ENCODE results near the gene HTATIP2. TPM values are rescaled to one million over a fixed set of nuclear protein-coding genes. Genes with fewer than 3 reads are reported as not detected.
"Not testable (repeated sequence)": the region's sequence is repeated elsewhere in the genome, so short reads cannot be mapped to it uniquely, and the experiment has no call there.

Gene HTATIP2
- total RNA-seq, 1 donor from 2014 or later, result 90.6 TPM

DNA sequence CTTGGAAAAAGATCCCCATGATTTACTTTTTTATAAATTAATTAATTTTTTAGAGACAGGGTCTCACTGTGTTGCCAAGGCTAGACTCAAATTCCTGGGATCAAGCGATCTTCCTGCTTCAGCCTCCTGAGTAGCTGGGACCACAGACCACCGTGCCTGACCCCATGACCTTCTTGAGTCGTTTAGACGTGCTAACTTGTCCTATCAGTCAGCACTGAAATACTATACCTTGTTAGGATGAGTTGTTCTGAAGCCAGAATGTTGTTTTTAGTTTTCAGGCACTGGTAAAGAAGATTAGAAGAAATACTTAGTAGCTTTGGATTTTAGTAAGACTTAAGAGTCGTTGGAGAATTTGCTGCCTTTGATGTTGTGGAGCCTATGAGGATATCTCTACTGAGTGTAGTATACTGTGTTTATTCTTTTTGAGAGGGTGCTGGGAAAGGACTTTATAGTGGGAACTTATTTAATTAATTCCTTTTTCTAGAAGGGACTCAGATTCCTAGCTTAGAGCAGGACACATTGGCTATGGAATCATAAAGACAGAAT, 8.6 kb downstream of the HTATIP2 start:
- DNase-seq (ENCODE audit: low spot score), result no peak

DNA sequence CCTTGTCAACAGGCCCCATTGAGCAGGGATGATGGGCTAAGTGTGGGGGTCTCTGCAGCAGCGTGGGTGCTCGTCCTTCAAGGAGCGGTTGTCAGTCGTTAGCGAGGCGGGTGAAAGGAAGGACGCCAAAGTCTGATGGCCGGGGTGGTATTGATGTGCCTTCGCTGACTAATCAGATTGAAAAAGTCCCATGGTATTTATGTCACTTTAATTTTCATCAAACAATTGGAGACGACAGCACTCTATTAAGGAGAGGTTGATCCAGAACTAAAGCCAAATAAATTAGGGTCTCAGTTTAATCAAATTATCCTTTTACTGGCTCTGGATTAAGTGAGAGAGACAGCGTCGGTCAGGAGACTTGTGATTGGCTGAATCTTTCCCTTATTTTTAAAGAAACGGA, 9.6 kb downstream of the HTATIP2 start:
- DNase-seq (ENCODE audit: low spot score), result no peak

DNA sequence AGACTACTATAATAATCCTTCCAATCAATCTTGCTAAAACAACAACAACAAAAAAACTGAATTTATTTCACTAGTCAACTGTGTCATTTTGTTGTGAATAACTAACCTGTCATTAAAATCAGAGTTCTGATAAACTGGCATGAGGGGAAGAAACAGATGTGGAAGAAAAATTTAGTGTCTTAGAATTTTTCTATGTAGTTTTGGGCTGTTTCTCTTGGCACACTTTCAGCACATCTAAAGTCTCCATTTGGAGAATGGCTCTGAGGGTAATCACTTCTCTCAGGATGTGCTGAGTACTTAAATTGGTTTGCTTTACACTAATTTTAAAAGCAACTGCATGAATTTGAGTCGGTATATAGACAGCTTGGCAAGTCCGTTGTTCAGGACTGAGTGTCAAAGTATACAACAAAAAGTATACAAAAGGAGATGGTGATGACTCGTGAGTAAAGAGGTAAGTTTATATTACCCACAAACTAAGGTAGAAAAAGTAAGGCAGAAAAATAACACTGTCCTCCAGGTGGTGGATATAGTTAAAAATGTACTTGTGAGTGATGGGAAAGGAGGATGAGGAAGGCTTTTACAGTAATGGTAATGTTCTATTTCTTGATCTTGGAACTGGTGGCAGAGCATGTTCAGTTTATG, 10.2 kb downstream of the HTATIP2 start:
- no peak for DNase-seq (ENCODE audit: low spot score)

DNA sequence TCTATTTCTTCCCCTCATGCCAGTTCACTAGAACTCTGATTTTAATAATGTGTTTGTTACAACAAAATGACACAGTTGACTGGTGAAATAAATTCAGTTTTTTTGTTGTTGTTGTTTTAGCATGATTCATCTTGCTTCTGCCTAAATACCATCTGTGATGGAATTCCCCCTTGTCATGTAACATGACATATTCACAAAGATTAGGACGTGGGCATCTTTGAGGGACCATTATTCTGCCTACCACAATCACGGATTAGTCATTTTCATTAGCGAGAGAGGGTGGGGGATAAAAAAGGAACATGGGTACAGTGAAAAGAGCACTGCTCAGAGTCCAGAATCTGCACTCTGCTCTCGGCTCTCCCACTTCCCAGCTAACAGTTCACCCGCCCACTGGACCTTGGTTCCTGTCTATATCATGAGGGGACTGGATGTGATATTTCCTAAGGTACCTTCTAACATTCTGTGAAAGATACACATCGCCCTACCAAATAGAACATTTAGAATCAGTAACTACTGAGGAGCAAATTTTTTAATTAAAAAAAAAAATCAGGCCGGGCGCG, 11.3 kb downstream of the HTATIP2 start:
- no peak for DNase-seq (ENCODE audit: low spot score)

DNA sequence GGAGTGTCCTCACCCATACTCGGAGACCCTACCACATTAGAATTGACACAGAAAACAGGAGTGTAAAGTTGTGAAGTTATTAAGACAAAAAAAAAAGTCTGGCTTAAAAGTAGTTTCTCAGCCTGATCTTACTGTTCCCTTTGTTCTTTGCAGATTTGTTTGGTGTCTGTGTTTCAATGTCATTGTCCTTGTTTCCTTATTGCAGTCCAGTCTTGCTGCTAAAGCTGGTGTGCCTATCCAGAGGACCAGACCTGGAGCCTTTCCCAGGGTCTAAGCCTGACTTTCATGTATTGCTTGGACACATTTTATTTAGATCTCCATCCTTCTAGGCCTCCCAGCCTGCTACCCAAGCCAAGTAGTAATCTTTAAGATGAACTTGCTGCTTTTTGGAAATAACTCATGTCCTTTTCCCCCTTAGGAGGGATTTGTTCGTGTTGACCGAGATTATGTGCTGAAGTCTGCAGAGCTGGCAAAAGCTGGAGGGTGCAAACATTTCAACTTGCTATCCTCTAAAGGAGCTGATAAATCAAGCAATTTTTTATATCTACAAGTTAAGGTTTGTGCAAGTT, 12.7 kb downstream of the HTATIP2 start:
- DNase-seq (ENCODE audit: low spot score), result no peak

DNA sequence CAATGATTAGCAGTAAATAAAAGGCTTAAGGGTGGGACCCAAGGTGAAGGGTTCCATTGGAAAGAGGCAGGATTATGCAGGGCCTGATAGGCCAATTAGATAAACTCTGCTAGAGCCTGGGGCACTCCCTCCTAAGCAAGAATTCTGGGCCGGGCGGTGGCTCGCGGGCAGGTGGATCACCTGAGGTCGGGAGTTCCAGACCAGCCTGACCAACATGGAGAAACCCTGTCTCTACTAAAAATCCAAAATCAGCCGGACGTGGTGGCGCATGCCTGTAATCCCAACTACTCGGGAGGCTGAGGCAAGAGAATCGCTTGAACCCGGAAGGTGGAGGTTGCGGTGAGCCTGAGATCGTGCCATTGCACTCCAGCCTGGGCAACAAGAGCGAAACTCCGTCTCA, 22.5 kb downstream of the HTATIP2 start:
- not testable (repeated sequence) for DNase-seq (ENCODE audit: low spot score)

DNA sequence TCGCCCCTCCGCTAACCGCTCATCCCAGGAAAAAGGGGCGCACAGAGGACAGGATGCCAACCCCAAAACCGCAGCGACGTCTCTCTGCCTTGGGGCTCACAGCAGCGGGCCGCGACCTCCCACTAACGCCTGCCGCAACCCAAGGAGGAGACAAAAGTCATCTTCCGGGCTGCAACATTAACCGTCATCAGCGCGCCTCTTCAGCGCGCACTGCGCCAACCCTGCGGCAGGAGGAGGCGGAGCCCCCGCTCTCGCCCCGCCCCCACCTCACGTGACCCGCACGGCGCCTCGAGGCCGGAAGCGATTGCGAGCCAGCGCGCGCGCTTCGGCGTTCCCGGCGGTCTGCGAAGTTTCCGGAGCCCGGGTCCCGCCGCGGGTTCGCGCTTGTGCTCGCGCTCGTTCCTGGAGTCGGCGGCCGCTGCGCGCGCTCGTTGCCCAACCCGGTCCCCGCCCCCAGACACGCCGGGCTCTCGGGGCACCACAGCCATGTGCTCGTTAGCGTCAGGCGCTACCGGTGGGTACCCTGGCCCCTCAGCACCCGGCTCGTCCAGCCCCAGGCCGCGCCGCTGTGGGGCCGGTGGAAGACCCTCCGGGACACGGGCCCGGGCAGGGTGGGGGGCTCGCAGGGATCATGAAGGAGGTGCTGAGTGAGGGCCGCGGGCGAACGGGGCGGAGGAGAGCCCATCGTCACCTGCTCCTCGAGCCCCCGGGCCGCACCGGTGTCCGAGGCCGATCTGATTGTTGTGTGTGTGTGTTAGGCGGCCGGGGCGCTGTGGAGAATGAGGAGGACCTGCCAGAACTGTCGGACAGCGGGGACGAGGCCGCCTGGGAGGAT, 24.0 kb downstream of the HTATIP2 start, which contains the start of gene PRMT3:
Gene PRMT3, plus strand, starts transcription at position 456 of the 835 bp plus-strand sequence. Its CDS starts 31 bp downstream, at position 487.
- DNase-seq (ENCODE audit: low spot score), result peak; percentile 97

DNA sequence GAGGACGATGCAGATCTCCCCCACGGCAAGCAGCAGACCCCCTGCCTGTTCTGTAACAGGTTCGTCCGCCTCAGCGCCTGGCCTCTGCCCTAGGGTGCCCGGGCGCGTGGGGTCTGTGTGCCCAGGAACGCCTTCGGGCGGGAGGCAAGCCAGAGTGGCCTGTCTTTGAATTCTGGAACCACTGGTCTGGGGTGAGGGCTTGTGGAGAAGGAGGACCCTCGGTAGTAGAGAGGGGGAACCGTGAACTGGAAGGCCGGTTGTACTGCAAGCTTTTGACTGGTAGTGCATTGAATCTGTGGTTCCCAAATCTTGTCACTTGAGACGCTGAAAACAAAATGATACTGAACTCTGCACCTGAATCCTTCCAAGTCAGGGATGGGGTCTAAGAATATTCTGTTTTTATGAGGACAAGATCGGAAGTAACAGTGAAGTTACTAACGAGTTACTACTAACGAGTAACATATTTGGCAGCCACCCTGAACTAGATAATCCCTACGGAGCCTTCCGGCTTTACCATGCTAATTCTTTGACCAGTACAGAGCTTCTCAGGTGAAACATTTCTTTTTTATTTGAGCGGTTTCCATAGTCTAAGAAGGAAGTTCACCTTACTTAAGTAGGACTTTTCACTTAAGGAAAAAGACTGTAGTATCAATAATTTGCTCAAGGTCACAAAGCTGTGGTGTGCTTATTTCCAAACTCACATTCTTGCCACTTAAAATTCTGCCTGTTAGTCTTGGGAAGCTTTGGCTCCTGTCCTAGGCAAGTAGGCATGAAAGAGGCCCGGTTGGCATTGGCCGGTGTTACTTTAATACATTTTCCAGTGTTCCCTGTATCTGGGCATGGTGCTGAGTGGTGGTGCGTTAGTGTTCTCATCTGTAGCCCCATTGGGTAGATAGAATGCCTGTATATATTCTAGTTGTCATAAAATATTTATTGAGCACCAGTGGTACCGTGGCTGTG, 24.9 kb downstream of the HTATIP2 start:
- DNase-seq (ENCODE audit: low spot score), result no peak

DNA sequence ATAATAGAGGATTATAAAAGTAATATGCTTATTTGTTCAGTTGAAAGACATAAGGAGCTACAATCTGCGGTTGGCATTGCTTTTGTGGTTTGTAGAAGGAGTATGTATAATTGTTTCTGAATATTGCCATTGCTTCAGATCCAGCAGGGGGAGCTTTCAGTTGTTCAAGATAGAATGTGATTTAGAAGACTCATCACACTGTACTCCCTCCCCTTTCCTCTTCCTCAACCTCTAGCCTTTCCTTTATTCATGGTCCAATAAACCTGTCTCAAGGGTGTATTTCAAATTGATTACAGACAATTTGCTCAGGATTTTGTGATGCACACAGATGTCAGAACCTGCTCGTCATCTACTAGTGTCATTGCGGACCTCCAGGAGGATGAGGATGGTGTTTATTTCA, 33.8 kb downstream of the HTATIP2 start:
- no peak for DNase-seq (ENCODE audit: low spot score)

DNA sequence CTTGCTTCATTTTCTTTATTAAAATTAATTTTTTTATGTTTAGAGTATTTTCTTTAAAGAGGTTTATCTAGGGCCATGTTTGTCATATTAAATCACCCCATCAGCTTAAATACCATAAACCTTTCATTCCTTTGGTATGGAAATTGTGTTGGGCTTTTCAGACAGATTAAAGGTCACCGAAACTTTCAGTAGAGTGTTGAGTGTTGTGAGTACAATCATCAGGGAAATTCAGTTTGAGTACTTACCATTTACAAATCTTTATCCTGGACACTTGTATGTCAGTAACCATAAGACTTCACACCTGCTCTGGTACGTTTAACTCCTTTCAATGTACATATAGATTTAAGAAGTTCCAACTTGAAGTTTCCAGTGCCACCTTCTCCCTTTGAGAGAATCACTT, 36.0 kb downstream of the HTATIP2 start:
- no peak for DNase-seq (ENCODE audit: low spot score)

DNA sequence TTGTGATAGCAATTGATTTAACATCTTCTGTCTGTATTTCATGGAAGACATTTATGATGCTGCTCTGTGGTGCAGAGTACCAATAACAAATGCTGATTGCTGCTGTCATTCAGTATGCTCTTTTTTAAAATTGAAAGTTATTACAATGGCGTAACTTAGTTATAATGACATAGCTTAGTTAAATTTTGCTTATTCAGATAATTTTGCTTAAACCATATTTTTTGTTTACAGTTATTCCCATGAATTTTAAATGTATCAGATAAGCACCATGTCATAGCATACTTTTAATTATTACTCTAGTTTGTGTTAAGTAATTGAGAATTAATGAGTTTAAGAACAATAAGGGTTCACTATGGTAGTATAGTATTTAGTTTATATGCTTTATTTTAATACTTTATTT, 39.5 kb downstream of the HTATIP2 start:
- no peak for DNase-seq (ENCODE audit: low spot score)

DNA sequence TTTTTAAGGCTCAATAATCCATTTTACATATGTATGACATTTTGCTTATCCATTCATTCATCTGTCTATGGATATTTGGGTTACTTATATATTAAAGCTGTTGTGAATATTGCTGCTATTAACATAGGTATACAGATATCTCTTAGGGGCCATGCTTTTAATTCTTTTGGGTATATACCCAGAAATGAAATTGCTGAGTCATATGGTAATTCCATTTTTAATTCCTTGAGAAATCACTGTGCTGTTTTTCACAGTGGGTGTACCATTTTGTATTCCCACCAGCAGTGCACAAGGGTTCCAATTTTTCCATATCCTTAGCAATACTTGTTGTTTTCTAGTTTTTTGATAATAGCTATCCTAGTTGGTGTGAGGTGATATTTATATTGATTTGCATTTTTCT, 43.0 kb downstream of the HTATIP2 start:
- no peak for DNase-seq (ENCODE audit: low spot score)

DNA sequence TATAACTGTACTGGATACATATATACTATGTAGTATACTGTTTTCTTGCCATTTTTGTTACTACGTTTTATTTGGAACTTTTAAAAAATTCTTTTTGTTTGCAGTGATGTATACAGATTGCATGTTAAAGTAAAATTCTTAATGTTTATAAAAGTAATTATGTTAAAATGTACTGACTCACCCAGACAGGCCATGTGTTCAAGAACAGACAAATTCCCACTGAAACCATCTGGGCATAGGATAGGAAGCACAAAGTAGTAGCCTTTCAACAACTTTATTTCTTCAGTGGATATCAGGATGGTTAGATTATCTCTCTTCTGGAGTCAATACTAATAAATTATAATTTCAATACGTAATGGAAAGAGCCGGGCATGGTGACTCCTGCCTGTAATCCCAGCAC, 43.8 kb downstream of the HTATIP2 start:
- DNase-seq (ENCODE audit: low spot score), result no peak

DNA sequence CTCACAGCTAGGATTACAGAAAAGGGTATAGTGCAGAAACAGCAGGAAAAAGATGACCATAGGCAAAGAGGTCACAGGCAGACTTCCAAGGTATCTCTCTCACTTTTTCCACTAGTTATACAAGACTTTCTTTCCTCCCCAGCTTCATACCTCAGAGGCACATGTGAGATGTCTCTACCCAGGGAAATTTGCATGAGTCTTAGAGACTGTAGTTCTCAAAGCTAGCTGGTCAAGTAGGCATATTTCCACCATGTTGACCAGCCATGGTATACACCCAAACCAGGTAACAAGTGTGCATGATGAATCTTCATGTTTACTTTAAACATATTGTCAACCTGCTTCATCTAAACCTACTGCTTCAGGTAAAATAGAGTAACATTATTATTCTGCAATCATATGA, 51.9 kb downstream of the HTATIP2 start:
- DNase-seq (ENCODE audit: low spot score), result no peak

DNA sequence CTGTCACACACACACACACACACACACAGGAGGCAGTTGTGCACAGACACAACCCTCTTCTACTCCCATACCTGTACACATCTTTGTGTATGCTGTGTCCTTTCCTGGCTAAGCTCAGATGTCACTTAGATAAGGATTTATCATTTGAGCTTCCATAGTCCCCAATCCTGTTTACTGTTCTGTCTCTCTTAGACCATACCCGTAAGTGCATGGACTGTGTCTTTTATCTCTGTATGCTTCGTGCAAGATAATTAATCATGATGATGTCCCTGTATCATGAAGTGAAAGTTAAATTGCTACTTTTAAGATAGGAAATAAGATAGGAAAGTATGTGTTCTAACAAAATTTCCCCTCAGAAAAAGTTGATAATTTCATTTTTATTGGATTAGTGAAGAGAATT, 54.3 kb downstream of the HTATIP2 start:
- no peak for DNase-seq (ENCODE audit: low spot score)

DNA sequence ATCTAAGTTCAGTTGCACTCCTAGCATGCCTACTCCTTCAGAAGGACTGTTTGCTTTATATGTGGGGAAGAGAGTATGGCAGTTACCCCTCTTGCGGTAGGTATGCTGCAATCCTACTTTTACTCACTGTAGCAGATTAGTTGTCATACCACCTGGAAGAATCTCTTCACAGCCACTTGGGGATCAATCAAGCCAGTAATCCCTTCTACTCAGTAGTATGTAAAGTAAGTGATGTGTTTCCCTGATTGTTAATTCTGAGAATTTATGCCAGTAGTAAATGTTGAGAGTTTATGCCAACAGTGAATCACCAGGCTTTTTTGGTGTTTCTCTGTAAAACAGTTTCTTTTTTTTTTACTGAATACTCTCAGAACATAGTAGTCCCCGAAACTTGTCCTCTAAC, 58.4 kb downstream of the HTATIP2 start:
- DNase-seq (ENCODE audit: low spot score), result no peak

DNA sequence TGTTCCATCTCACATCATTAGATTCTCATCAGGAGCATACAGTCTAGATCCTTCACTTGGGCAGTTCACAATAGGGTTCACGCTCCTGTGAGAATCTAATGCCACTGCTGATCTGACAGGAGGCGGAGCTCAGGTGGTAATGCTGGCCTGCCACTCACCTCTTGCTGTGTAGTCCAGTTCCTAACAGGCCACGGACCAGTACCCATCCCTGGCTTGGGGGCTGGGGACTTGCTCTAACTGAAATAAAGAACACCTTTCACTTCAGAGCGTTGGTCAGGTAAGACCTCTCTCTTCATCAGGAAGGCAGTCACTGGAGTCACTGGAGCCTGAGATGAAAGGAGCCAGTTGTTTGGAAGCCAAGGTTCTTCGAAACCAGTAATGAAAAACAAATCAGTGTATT, 65.7 kb downstream of the HTATIP2 start:
- DNase-seq (ENCODE audit: low spot score), result no peak
